Activated naive CD4-positive, alpha-beta T cell (primary cell): ENCODE results near the gene NUP93.
"Not testable (repeated sequence)": the region's sequence is repeated elsewhere in the genome, so short reads cannot be mapped to it uniquely, and the experiment has no call there.

Experiments
- DNase-seq, 4 experiments: peaks; one replicate each; lab custom pipeline; 2025; lab: John Stamatoyannopoulos, UW

NUP93 gene

DNA sequence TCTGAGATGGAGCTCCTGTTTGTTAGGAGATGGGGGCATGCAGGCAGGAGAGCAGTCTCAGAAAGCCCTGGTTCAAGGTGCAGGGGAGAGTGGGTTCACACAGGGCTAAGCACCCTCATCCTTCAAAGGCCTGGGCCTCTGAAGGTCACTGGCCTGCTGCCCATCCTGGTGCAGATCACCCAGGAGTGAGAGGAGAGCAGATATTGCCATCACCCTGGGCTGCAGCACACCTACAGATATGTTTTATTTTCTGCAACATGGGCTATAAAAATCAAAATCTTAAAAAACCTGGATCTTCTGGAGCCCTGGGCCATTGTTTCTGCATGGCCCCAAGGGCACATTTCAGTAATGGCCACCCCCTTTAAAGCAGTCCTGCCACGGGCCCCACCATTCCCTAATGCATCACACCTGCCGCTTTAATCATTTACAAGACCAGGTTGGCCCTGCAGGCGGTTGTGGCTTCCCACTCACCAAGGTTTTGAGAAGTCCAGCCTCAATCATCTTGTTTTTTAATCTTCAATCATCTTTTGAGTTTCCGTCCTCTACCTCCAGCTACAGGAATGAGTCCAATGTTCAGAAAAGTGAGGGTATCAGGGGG lies 20.4 kb upstream of the NUP93 start:
- DNase-seq: no peak

GRCh38 chr16:56710181-56710737 lies 19.7 kb upstream of the NUP93 start:
- DNase-seq: no peak

GRCh38 chr16:56711862-56712261 lies 18.1 kb upstream of the NUP93 start:
- no peak for DNase-seq

DNA sequence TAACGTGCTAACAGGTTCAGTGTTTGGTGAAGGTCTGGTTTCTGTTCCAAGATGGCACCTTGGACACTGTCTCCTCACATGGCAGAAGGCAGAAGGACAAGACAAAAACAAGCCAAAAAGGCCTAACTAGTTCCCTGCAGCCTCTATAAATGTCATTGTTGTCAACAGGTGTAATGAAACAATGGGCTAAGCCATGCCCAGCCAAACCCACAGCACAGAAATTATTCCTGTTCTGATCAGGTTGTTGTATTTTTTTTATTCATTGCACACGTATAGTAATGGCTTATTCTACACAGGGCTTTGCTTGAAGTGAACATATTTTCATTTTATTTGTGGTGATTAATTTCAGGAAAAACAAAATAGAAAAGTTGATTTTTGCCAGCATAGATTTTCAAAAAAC lies 16.1 kb upstream of the NUP93 start:
- no peak for DNase-seq

DNA sequence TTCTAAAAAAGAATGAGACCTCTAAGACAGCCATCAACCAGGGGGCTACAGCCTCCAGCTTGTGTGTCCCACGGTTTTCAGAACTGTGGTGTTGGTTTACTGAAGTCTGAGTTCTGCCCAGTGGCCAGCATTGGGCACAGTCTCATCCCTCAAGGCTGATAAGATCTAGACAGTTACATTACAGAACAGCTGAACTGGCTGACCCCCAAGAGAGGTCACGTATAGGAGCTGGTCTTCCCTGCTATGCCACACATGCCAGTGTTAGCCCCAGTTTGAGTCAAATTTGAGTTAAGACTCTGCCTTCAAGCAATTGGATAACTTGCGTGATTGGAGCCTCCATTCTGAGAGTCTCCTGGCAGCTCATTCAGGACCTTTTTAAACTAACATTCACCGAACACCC lies 14.8 kb upstream of the NUP93 start:
- no peak for DNase-seq

DNA sequence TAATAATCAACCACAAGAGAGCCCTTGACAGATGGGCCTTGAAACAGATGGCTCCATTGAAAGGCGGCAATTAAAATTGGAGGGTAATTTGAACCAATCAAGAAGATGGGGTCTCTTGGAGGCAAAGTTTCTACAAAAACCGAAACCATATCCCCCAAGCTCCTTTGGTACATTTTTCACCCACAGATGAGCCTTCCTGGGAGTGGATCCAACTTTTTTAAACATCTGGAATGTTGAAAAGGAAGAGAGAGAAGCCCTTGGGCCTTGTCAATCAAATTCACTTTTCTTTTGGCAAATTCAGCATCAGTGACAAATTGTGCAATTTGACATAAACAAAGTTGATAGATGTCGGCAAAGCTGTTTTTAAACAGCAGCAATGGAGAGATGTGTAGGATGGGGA lies 13.2 kb upstream of the NUP93 start:
- no peak for DNase-seq

GRCh38 chr16:56717532-56717931 lies 12.4 kb upstream of the NUP93 start:
- not testable (repeated sequence) for DNase-seq

DNA sequence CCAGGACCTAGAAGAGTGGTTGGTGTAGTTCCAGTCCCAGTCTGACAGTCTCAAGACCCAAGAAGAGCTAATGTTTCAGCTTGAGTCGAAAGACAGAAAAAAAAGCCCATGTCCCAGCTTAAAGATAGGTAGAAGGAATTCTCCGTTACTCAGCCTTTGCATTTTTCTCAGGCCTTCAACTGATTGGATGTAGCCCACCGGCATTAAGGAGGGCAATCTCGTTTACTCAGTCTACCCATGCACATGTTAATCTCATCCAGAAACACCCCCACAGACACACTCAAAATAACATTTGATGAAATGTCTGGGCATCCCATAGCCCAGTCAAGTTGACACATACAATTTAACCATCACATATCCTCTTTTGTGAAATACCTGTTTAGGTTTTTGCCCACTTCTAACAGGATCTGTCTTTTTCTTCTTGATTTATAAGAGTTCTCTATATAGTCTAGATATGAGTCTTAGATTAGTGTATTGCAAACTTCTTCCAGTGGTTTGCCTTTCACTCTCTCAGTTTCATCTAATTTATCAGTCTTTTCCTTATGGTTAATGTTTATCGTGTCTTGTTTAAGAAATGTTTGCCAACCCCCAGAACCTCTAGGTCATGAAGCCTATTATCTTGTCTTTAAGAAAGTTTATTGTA lies 7.6 kb upstream of the NUP93 start:
- no peak for DNase-seq

DNA sequence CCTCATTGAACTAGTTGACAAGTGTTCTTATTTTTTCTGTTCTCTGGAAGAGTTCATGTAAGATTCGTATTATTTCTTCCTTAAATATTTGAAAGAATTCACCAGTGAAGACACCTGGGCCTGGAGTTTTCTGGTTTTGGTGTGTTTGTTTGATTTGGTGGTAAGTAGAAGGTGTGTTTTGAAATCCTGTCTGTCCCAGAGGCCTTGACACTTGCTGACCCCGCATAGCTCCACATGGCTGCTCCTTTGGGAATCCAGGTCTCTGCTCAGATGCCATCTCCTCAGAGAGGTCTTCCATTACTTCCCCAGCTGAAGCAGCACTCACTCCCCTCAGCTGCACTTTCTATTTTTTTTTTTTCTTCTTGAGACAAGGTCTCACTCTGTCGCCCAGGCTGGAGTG lies 5.7 kb upstream of the NUP93 start:
- DNase-seq: no peak

- DNase-seq: no peak
These were observed 3.6 kb upstream of the NUP93 start for GRCh38 chr16:56726283-56726682.

- no peak for DNase-seq
These were observed 3.0 kb upstream of the NUP93 start for GRCh38 chr16:56726926-56727325.

DNA sequence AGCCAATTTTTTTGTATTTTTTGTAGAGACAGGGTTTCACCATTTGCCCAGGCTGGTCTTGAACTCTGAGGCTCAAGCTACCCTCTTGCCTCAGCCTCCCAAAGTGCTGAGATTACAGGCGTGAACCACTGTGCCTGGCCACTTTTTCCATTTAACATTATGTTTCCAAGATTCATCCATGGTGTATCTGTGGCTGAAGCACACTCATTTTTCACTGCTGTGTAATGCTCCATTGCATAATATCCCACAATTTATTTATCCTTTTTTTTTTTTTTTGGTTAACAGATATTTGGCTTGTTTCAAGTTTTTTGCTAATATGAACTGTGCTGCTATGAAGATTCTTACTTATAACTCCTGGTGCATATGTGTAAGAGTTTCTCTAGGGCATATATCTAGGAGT lies 1.9 kb upstream of the NUP93 start:
- DNase-seq: no peak

DNA sequence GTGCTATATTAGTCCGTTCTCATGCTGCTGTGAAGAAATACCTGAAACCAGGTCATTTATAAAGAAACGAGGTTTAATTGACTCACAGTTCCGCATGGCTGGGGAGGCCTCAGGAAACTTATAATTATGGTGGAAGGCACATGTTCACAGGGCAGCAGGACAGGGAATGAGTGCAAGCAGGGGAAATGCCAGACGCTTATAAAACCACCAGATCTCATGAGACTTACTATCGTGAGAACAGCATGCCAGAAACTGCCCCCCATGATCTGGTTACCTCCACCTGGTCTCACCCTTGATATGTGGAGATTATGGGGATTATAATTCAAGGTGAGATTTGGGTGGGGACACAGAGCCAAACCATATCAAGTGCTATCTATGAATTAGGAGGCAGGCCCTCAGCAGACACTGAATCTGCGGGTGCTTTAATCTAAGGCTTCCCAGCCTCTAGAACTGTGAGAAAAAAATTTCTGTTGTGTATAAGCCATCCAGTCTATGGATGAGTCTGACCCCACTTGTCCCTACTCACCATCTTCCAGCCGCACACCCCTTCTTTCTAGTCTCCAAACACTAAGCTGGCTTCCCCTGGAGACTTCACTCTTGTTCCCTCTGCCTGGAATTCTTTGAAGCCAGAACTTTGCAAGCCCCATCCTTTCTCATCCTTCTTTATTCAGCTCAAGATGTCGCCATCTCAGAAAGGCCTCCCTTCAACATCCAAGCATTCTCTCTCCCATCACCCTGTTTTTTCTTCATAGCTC lies 772 bp upstream of the NUP93 start:
- no peak for DNase-seq

DNA sequence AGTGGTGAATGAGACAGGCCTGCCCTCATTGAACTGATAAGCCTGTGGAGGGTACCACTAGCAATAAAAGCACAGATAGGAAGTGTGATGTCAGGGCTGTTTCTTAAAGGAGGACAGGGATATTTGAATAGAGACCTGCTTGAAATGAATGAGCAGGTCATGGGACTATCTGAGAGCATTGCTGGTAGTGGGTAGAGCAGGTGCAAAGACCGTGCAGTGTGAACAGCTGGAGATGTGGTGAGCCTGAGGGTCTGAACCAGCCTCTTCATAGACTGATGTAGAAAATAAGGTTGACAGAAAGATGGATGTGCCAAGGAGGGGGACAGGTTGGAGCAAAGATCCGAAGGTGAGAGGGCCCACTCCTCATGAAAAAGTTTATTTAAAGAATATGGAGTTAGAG lies 2.4 kb downstream of the NUP93 start:
- DNase-seq: no peak

DNA sequence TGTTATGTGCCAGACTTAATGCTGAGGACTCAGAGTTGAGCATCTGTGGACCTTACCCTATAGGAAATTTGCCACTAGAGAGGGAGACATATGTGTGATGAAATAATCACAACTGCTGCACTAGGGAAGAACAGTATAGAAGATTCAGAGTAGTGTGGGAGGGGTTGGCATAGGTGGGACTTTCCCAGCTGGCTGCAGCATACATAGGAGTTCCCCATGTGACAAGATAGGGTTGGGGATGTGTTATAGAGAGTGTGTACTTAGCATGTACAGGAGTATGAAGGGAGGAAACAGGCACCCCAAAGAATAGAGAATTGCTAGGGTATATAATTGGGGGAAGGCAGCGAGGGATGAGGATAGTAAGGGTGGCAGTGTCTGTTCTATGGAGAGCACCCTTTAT lies 2.9 kb downstream of the NUP93 start:
- DNase-seq: no peak

GRCh38 chr16:56734429-56734828 lies 4.5 kb downstream of the NUP93 start:
- DNase-seq: no peak

DNA sequence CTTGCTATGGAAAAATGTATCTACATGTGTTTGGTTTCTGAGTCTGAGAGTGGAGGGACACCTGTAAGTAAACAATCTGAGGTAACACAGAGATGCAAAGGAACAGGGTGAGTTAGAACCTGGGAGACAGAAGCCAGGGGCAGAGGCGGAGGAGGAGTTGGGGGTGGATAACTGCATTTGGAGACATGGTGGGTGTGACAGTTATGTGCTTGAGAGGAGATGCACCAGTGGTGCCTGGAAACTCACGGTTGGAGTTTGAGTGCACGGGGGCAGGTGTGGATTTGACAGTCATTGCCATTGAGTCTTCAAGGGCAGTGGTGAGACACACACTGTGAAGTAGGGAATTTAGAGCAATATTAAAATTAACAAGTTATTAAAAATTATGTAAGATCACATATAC lies 6.5 kb downstream of the NUP93 start:
- DNase-seq: no peak

DNA sequence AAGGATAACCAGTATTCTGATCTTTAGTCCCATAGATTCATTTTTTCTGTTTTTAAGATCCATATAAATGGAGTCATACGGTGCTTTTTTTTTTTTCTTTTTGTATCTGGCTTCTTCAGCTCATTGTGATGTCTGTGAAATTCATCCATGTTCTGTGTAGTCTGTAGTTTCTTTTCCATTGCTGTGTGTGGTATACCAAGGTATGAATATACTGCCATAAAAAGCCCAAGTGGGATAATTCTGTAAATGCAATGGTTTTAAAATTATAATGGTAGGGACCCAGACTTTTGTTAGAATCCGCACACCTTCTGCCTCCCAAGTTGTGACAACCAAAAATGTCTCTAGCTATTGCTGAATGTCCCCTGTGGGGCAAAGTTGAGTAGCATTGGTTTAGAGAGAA lies 7.6 kb downstream of the NUP93 start:
- DNase-seq: no peak

- no peak for DNase-seq
These were observed 8.3 kb downstream of the NUP93 start for GRCh38 chr16:56738221-56738620.

- not testable (repeated sequence) for DNase-seq
These were observed 9.4 kb downstream of the NUP93 start for GRCh38 chr16:56739378-56739777.

DNA sequence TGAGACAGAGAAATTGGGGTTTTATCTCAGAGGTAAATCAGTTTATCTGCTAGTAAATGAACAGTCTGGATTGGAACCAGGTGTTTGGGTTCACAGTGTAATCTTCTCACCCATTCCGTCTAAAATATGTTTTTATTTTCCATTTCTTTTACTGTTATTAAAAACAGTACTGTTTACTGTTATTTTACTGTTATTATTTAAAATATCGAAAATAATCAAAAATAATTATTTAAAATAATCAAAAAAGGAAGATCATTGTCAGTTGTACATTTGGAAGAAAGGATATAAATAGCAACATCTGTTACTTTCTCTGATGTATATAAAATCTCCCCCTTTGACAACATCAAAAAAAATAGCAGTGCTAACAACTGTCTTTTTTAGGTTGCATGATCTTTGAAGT lies 11.5 kb downstream of the NUP93 start:
- no peak for DNase-seq

- DNase-seq: no peak
These were observed 12.4 kb downstream of the NUP93 start for GRCh38 chr16:56742030-56742984.
